H1 (cell line): ENCODE data around the gene ATP2C1. TPM values are rescaled to one million over a fixed set of nuclear protein-coding genes. Genes with fewer than 3 reads are reported as not detected.

Experiments
- CTCF ChIA-PET: fragments of 300-600 bp; sonication (Branson Sonifier 250); formaldehyde crosslinking; loops from one replicate; lab custom pipeline; 2021; ENCODE audit not compliant: partially characterized antibody; lab: Charles Lee
- POLR2A ChIA-PET: fragments of 300-600 bp; sonication (Branson Sonifier 250); formaldehyde crosslinking; loops from one replicate; lab custom pipeline; 2021; ENCODE audit warnings: inconsistent platforms; ENCODE audit not compliant: partially characterized antibody; lab: Charles Lee
- DNase-seq, 2 experiments: peaks; one replicate each; pipeline versions ENCODE4 v3.0.0 to v3.0.0-alpha.2; 2010 to 2022; ENCODE audit warnings: low spot score in 2 of 2, low read depth in 1 of 2, mixed read lengths in 1 of 2
- FAIRE-seq: peaks from 2 replicates; lab custom pipeline; 2011; peaks lifted over from hg19 to GRCh38; lab: Jason Lieb, UNC
- H2AFZ ChIP-seq: 2 replicates; pipeline ENCODE4 v1.8.1; 2012; ENCODE audit warnings: low read length, inconsistent platforms
- H2AK5ac ChIP-seq: 2 replicates; pipeline ENCODE4 v1.6.1; 2013; ENCODE audit warnings: low read depth, low read length
- H2BK120ac ChIP-seq: replicated peaks from 2 replicates; pipeline ENCODE3; 2013; ENCODE audit warnings: low read depth, low read length, inconsistent platforms
- H2BK12ac ChIP-seq: 2 replicates; pipeline ENCODE4 v1.6.1; 2013; ENCODE audit warnings: low read depth, low read length
- H2BK15ac ChIP-seq: 2 replicates; pipeline ENCODE4 v1.6.1; 2013; ENCODE audit warnings: low read length
- H2BK20ac ChIP-seq: 2 replicates; pipeline ENCODE4 v1.6.1; 2013; ENCODE audit warnings: low read length
- H2BK5ac ChIP-seq: 2 replicates; pipeline ENCODE4 v1.6.1; 2013; ENCODE audit warnings: low read depth, low read length
- H3K14ac ChIP-seq: 2 replicates; pipeline ENCODE4 v1.6.1; 2013; ENCODE audit warnings: inconsistent platforms; ENCODE audit not compliant: insufficient read length
- H3K18ac ChIP-seq: 2 replicates; pipeline ENCODE4 v1.6.1; 2013; ENCODE audit warnings: low read length; ENCODE audit errors: extremely low read depth
- H3K23ac ChIP-seq: 2 replicates; pipeline ENCODE4 v1.6.1; 2013; ENCODE audit warnings: inconsistent platforms; ENCODE audit not compliant: insufficient read length
- H3K23me2 ChIP-seq: 2 replicates; pipeline ENCODE4 v1.6.1; 2013; ENCODE audit warnings: low read depth, low read length
- H3K27ac ChIP-seq: 2 replicates; pipeline ENCODE4 v1.6.1; 2011; ENCODE audit warnings: low read depth, low read length, inconsistent platforms
- H3K27me3 ChIP-seq, 4 experiments: replicated peaks in 1 of 4; 1 replicate in 1 of 4; 2 replicates in 3 of 4; pipeline versions ENCODE4 v1.6.1 to v1.8.1; 2011 to 2013; ENCODE audit warnings: low read length in 3 of 4, mild to moderate bottlenecking in 3 of 4, inconsistent platforms in 2 of 4, mixed read lengths in 2 of 4, moderate library complexity in 1 of 4; ENCODE audit not compliant: control insufficient read depth in 3 of 4, insufficient read depth in 3 of 4; ENCODE audit errors: extremely low read depth in 1 of 4
- H3K36me3 ChIP-seq, 4 experiments: 2 replicates each; pipeline versions ENCODE4 v1.6.1 to v1.8.1; 2011 to 2013; ENCODE audit warnings: mild to moderate bottlenecking in 4 of 4, low read length in 3 of 4, moderate library complexity in 2 of 4, control low read depth in 1 of 4, inconsistent platforms in 1 of 4; ENCODE audit not compliant: insufficient read depth in 4 of 4, control insufficient read depth in 2 of 4
- H3K4ac ChIP-seq: replicated peaks from 2 replicates; pipeline ENCODE3; 2013; ENCODE audit warnings: low read length, low read depth, mixed read lengths, inconsistent platforms; ENCODE audit not compliant: insufficient read length
- H3K4me1 ChIP-seq, 4 experiments: replicated peaks in 1 of 4; 1 replicate in 1 of 4; 2 replicates in 3 of 4; pipeline versions ENCODE4 v1.6.1 to v1.8.1; 2011 to 2013; ENCODE audit warnings: low read length in 3 of 4, inconsistent platforms in 2 of 4, mixed read lengths in 1 of 4; ENCODE audit not compliant: insufficient read depth in 4 of 4, control insufficient read depth in 3 of 4
- H3K4me2 ChIP-seq, 2 experiments: 2 replicates each; pipeline versions ENCODE4 v1.6.1 to v1.8.1; 2011 to 2013; ENCODE audit warnings: low read depth in 2 of 2, low read length in 2 of 2, control low read depth in 1 of 2, inconsistent platforms in 1 of 2, mild to moderate bottlenecking in 1 of 2; ENCODE audit not compliant: insufficient read depth in 1 of 2
- H3K4me3 ChIP-seq, 4 experiments: fragments of 200-600, 300-600 bp in 1 of 4; sonication (generic), shearing (Covaris generic), sonication (Bioruptor Twin) in 1 of 4; 2 replicates each; pipeline versions ENCODE4 v1.5.1 to v1.8.1; 2011 to 2016; ENCODE audit warnings: low read length in 4 of 4, low read depth in 3 of 4, control low read depth in 2 of 4, inconsistent platforms in 2 of 4, mild to moderate bottlenecking in 2 of 4, mixed read lengths in 1 of 4, moderate library complexity in 1 of 4; ENCODE audit not compliant: insufficient read depth in 2 of 4; ENCODE audit errors: extremely low read depth in 1 of 4
- H3K56ac ChIP-seq: replicated peaks from 2 replicates; pipeline ENCODE3; 2013; ENCODE audit warnings: low read depth, mild to moderate bottlenecking, mixed read lengths, low read length, inconsistent platforms; ENCODE audit not compliant: insufficient read length
- H3K79me1 ChIP-seq: 2 replicates; pipeline ENCODE4 v1.6.1; 2013; ENCODE audit warnings: low read depth, low read length, control low read depth
- H3K79me2 ChIP-seq, 2 experiments: 2 replicates each; pipeline versions ENCODE4 v1.6.1 to v1.8.1; 2012 to 2013; ENCODE audit warnings: low read length in 2 of 2, mild to moderate bottlenecking in 2 of 2, inconsistent platforms in 1 of 2; ENCODE audit not compliant: insufficient read depth in 2 of 2, control insufficient read depth in 1 of 2
- H3K9ac ChIP-seq, 4 experiments: replicated peaks in 1 of 4; 1 replicate in 1 of 4; 2 replicates in 3 of 4; pipeline versions ENCODE4 v1.6.1 to v1.8.1; 2011 to 2013; ENCODE audit warnings: low read depth in 3 of 4, low read length in 3 of 4, control low read depth in 2 of 4, mild to moderate bottlenecking in 2 of 4, moderate library complexity in 2 of 4, inconsistent platforms in 1 of 4; ENCODE audit errors: extremely low read depth in 1 of 4
- H3K9me3 ChIP-seq, 2 experiments: 2 replicates each; pipeline versions ENCODE4 v1.6.1 to v1.8.1; 2012 to 2013; ENCODE audit warnings: mild to moderate bottlenecking in 2 of 2, moderate library complexity in 2 of 2, control low read depth in 1 of 2, inconsistent platforms in 1 of 2, low read depth in 1 of 2, low read length in 1 of 2, mixed read lengths in 1 of 2; ENCODE audit not compliant: insufficient read depth in 2 of 2
- H4K20me1 ChIP-seq, 2 experiments: replicated peaks in 1 of 2; 2 replicates each; pipeline versions ENCODE3 to v1.8.1; 2011 to 2013; ENCODE audit warnings: inconsistent platforms in 2 of 2, low read length in 2 of 2, mild to moderate bottlenecking in 1 of 2; ENCODE audit not compliant: insufficient read depth in 2 of 2, control insufficient read depth in 1 of 2
- H4K5ac ChIP-seq: 2 replicates; pipeline ENCODE4 v1.6.1; 2013; ENCODE audit warnings: low read length, low read depth, mixed read lengths, inconsistent platforms; ENCODE audit not compliant: insufficient read length
- H4K8ac ChIP-seq: 2 replicates; pipeline ENCODE4 v1.8.0; 2013; ENCODE audit warnings: mild to moderate bottlenecking, moderate library complexity, low read length, inconsistent platforms; ENCODE audit not compliant: insufficient read depth; ENCODE audit errors: extremely low read depth
- H4K91ac ChIP-seq: replicated peaks from 2 replicates; pipeline ENCODE3; 2013; ENCODE audit warnings: low read length, mixed read lengths, inconsistent platforms; ENCODE audit not compliant: insufficient read length
- HDAC2 ChIP-seq, 2 experiments: fragments of 300-600 bp in 1 of 2; sonication (generic) in 1 of 2; IDR thresholded peaks; 2 replicates each; pipeline ENCODE4 v1.6.1; 2011 to 2012; ENCODE audit warnings: low read depth in 2 of 2, low read length in 2 of 2, mild to moderate bottlenecking in 2 of 2, moderate library complexity in 2 of 2, borderline replicate concordance in 1 of 2, inconsistent platforms in 1 of 2
- WGBS, 2 experiments: shearing (Covaris generic) in 1 of 2; methylation state at CpG; one replicate each; pipeline versions ENCODE4 v1.1.6 to v1.1.7; 2013 to 2015; ENCODE audit warnings: low lambda C conversion rate in 2 of 2, mixed read lengths in 2 of 2, inconsistent platforms in 1 of 2, low coverage in 1 of 2, missing lambda C conversion rate in 1 of 2; ENCODE audit not compliant: insufficient replicate concordance in 2 of 2, insufficient coverage in 1 of 2, insufficient read length in 1 of 2; ENCODE audit errors: extremely low coverage in 1 of 2, missing lambda C conversion rate in 1 of 2; 5-methylcytosine and 5-hydroxymethylcytosine counted together
- polyA plus RNA-seq, 7 experiments: library from polyadenylated mRNA; depleted of rRNA in 3 of 7; stranded (reverse) in 5 of 7; unstranded in 2 of 7; fragments of >200 nt in 5 of 7; fragments of 200-250 nt in 2 of 7; gene quantifications; 1 replicate in 5 of 7; 2 replicates in 1 of 7; 4 replicates in 1 of 7; pipeline versions ENCODE4 v1.2.1 to v1.2.3, GENCODE V29; 2011 to 2013; ENCODE audit warnings: missing spikeins in 2 of 7, mixed read lengths in 2 of 7
- total RNA-seq: library from RNA; stranded (reverse); fragmentation: NEBNext Ultra II Directional; extraction: Animal tissue kit (Norgen Biotek cat#: 25700); gene quantifications from 2 replicates; pipeline ENCODE4 v1.2.1, GENCODE V29; 2021

Gene ATP2C1
- total and polyA plus RNA-seq, 2 of the 8 experiments (the other 6 are each of a cell fraction or from before 2014, with no cell fraction given): 50.7 to 68.5 TPM

DNA sequence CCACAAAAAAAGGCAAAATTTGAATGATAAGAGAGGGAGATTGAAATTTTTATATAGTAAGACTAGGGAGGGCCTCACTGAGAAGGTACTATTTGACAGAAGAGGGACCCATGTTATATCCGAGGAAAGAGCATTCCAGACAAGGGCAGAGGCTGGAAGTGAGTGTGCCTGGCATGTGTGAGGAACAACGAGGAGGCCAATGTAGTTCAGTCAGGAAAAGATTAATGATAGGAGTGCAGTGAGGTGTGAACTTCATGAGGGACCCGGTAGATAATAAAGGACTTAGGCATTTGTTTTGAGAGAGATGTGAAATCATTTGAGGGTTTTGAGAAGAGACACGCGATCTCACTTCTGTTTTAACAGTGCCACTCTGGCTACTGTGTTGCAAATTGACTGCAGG is 96.4 kb downstream of the ATP2C1 start:
- Histone ChIP-seq H3K27me3 (no peaks in the 10 kb centered on the region), H3K27ac (no peak overlapping the region), H2BK15ac (no peak overlapping the region), H2BK120ac (no peak overlapping the region), H3K79me1 (no peaks in the 10 kb centered on the region), H3K4me3 (no peak overlapping the region), H3K23ac (no peak overlapping the region), H3K23me2 (no peaks in the 10 kb centered on the region), H3K36me3 (peaks cover 0 to 11% (median 6%) of the 10 kb centered on the region in 4 experiments; a peak in 3 of 8 replicates), H2BK5ac (no peak overlapping the region), H3K56ac (no peak overlapping the region), H3K18ac (no peak overlapping the region), H4K5ac (no peak overlapping the region), H3K9ac (no peak overlapping the region), H2BK20ac (no peak overlapping the region), H2AFZ (no peak overlapping the region), H2AK5ac (no peak overlapping the region), H4K20me1 (peaks cover 0 to 3% of the 10 kb centered on the region in 2 experiments), H3K14ac (no peak overlapping the region), H4K8ac (no peak overlapping the region), H2BK12ac (no peak overlapping the region), H3K4me1 (no peaks in the 10 kb centered on the region), H3K79me2 (no peaks in the 10 kb centered on the region), H3K4ac (no peak overlapping the region), H3K4me2 (no peak overlapping the region), H3K9me3 (no peaks in the 10 kb centered on the region), H4K91ac (no peak overlapping the region)
- ChIA-PET CTCF (no interaction called here), POLR2A (no interaction called here)
- no peak for FAIRE-seq
- DNase-seq: no peak
- WGBS, 2 experiments: 73% methylated on average over 5 of the region's 5 CpGs; no CpG with 5 or more reads in 1 of the 2 experiments
- no peak for TF ChIP-seq HDAC2 (IDR thresholded peaks at IDR 0.05; ENCODE audit: borderline replicate concordance in 1 of 2, low read depth in 2 of 2, low read length in 2 of 2)
